ENCODE measurements around the gene PRSS48.

The PRSS48 gene

DNA sequence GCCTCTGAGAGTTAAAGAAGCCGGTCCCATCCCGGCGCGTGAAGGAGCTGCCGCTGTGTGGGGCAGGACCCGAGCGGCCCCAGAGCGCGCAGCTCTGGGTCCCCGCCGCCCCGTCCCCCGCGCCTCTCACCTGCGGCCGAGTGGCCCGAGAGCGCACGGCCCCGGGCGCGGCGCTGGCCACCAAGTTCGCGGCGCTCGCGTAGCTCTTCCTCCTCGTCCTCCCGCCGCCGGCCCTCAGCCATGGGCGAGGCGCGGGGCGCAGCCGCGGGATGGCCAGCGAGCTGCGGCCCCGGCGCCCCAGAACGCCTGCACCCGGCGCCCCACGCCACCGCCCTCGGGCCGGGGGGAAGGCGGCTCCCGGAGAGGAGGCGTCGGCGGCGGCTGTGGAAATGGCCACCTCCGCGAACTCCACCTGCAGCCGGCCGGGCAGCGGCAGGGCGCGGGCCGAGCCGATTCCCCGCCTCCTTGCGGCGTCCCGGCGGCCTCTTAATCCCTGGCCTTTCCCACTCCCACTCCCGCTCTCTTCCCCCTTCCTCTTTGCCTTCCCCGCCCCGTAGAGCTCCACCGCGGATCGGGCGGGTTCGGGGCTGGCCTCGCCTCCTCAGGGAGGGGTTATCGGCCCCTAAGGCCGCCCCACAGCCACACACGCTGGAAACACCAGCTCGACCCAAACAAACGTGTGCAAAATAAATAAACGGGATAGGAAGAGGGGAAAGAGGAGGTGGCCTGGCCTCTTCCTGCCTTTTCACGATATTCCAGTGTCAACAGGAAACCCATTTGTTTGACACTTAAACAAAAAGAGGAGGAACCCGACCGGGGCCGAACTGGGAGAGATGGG is 48.4 kb downstream of the PRSS48 start, which contains the start of gene SH3D19:
Gene SH3D19, minus strand, starts transcription at position 495 of the 838 bp plus-strand sequence. Its CDS starts 253 bp downstream, at position 242.
- H3K27me3 ChIP-seq = peaks cover 86% of the 10 kb centered on the region
- TF ChIP-seq, protein P1, sequence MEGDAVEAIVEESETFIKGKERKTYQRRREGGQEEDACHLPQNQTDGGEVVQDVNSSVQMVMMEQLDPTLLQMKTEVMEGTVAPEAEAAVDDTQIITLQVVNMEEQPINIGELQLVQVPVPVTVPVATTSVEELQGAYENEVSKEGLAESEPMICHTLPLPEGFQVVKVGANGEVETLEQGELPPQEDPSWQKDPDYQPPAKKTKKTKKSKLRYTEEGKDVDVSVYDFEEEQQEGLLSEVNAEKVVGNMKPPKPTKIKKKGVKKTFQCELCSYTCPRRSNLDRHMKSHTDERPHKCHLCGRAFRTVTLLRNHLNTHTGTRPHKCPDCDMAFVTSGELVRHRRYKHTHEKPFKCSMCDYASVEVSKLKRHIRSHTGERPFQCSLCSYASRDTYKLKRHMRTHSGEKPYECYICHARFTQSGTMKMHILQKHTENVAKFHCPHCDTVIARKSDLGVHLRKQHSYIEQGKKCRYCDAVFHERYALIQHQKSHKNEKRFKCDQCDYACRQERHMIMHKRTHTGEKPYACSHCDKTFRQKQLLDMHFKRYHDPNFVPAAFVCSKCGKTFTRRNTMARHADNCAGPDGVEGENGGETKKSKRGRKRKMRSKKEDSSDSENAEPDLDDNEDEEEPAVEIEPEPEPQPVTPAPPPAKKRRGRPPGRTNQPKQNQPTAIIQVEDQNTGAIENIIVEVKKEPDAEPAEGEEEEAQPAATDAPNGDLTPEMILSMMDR (IDR thresholded peaks at IDR 0.05) = no peak
- H3K27ac ChIP-seq = no peak within 1 kb of the TSS

DNA sequence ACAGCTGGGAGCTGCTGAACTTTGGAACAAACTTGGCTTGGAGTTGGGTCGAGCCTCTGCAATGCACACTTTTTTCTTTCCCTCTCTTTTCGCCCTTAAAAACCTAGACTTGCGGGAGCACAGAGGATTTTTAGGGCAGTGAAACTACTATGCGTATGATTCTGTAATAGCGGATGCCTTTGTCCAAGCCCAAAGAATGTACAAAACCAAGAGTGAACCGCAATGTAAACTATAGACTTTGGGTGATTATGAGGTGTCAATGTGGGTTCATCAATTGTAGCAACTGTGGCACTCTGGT is 48.9 kb downstream of the PRSS48 start:
- H3K4me1 ChIP-seq (ENCODE audit: control insufficient read depth in 1 of 2, insufficient read depth in 1 of 2, low read depth in 1 of 2, low read length in 1 of 2) = peaks cover 4 to 10% of the 10 kb centered on the region in 2 experiments
- no peak overlapping the region for H3K4me3 ChIP-seq (ENCODE audit: low read depth in 1 of 2, low read length in 1 of 2)
- TF ChIP-seq, protein P1 (IDR thresholded peaks at IDR 0.05) = no peak
- no peaks in the 10 kb centered on the region for H3K9me3 ChIP-seq
- H3K36me3 ChIP-seq = no peaks in the 10 kb centered on the region
- peaks cover 87% of the 10 kb centered on the region for H3K27me3 ChIP-seq
- H3K27ac ChIP-seq = no peak overlapping the region

More for the DNA sequence above, 48.4 kb downstream of the PRSS48 start, which contains the start of gene SH3D19:
- H3K4me3 ChIP-seq (ENCODE audit: low read depth in 1 of 2, low read length in 1 of 2) = peak within 1 kb of the TSS in 1 of 2 experiments; percentile 32
- H3K9me3 ChIP-seq = no peaks in the 10 kb centered on the region
- peaks cover 4 to 10% of the 10 kb centered on the region in 2 experiments for H3K4me1 ChIP-seq (ENCODE audit: control insufficient read depth in 1 of 2, insufficient read depth in 1 of 2, low read depth in 1 of 2, low read length in 1 of 2)
- H3K36me3 ChIP-seq = no peaks in the 10 kb centered on the region

DNA sequence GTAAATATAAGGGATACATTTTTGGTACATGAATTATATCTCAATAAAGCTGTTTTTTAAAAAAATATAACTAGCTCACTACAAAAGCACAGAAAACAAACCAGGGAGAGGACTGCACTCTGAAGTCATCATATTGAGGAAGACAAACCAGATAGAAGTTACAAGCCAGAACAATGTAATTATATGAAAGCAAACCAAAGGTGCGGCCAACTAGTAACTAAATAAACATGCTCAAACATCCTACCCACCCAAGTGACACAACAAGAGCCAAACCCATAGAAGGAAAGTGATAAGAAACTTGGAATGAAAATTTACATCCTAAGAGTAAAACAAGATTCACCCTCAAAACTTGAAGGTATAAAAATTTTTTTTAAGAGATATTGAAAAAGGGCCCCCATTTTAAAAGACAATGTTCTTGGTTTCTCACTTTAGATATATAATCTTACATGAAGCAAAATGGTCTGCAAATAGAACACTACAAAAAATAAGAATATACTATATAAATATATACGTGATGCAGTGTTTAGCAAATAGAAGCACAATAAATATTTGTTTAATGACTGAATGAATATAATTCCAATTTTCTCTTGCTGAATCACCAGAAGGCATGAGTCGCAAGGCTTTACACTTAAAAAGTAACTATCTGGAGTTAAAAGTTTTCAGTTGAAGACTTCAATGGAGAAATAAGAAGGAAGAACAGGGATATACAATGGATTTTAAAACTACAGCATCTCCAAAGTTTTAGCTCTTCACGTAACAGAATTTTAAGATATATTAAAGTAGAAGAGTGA is 52.5 kb downstream of the PRSS48 start:
- Histone ChIP-seq H3K27me3 (peaks cover 54% of the 10 kb centered on the region), H3K9me3 (no peaks in the 10 kb centered on the region), H3K36me3 (no peaks in the 10 kb centered on the region), H3K4me3 (ENCODE audit: low read depth in 1 of 2, low read length in 1 of 2) (no peak overlapping the region), H3K4me1 (ENCODE audit: control insufficient read depth in 1 of 2, insufficient read depth in 1 of 2, low read depth in 1 of 2, low read length in 1 of 2) (peaks cover 4 to 10% of the 10 kb centered on the region in 2 experiments), H3K27ac (no peak overlapping the region)
- TF ChIP-seq, protein P1 (IDR thresholded peaks at IDR 0.05) = no peak

DNA sequence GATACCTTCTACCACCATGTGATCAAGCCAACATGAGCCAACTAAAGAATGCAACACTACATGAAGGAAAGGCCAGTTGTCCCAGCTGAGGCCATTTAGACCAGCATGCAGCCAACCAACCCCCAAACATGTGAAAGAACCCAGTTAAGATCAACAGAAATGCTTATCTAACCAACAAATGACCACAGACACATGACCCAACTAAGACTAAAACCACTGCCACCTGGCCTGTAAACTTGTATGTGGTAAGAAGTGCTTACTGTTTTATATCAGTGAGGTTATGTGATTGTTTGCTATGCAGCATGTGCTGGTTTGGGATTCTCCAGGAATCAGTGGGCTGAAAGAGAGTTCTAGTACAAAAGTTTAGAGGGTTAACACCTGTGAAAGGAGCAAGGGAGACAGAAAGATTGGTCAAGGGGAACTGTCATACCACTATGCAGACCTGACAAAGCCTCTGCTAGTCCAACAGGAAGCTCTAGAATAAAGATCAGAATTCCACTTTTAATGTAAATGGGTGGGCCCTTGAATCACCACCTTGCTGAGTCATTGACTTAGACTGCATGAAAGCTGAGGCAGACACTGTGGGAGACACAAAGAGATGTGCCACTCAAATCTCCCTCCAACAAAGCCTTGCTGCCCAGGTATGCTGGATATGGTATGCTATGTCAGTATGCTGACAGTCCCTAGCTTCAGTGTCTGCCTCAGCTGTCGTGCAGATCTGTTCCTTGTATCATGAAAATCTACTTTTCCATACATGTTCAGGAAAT is 54.5 kb downstream of the PRSS48 start:
- H3K4me1 ChIP-seq (ENCODE audit: control insufficient read depth in 1 of 2, insufficient read depth in 1 of 2, low read depth in 1 of 2, low read length in 1 of 2) = no peaks in the 10 kb centered on the region
- H3K4me3 ChIP-seq (ENCODE audit: low read depth in 1 of 2, low read length in 1 of 2) = no peak overlapping the region
- no peak overlapping the region for H3K27ac ChIP-seq
- no peaks in the 10 kb centered on the region for H3K36me3 ChIP-seq
- H3K9me3 ChIP-seq = no peaks in the 10 kb centered on the region
- TF ChIP-seq, protein P1 (IDR thresholded peaks at IDR 0.05) = no peak
- H3K27me3 ChIP-seq = peaks cover 40% of the 10 kb centered on the region

DNA sequence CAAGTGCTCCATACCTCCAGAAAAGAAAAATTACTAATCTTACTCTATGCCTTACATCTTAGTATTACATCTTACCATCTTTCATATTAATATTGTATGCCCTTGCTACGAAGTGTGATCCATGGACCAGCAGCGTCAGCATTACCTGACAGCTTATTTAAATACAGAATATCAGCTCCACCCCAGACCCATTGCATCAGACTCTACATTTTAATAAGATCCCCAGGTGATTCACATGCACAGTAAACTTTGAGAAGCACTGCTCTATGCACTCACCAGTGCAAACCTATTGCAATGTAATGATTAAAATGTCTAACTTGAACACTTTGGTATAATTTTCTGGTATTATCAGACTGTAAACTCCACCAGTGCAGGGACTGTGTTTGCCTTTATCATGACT is 62.5 kb downstream of the PRSS48 start:
- Histone ChIP-seq H3K4me1 (ENCODE audit: control insufficient read depth in 1 of 2, insufficient read depth in 1 of 2, low read depth in 1 of 2, low read length in 1 of 2) (no peaks in the 10 kb centered on the region), H3K27ac (no peak overlapping the region), H3K27me3 (peaks cover 7% of the 10 kb centered on the region), H3K4me3 (ENCODE audit: low read depth in 1 of 2, low read length in 1 of 2) (no peak overlapping the region), H3K9me3 (no peaks in the 10 kb centered on the region), H3K36me3 (no peaks in the 10 kb centered on the region)
- TF ChIP-seq, protein P1 (IDR thresholded peaks at IDR 0.05) = no peak

Data from neutrophil (primary cell).